ENCODE measurements around the gene ZC3HAV1.

DNA sequence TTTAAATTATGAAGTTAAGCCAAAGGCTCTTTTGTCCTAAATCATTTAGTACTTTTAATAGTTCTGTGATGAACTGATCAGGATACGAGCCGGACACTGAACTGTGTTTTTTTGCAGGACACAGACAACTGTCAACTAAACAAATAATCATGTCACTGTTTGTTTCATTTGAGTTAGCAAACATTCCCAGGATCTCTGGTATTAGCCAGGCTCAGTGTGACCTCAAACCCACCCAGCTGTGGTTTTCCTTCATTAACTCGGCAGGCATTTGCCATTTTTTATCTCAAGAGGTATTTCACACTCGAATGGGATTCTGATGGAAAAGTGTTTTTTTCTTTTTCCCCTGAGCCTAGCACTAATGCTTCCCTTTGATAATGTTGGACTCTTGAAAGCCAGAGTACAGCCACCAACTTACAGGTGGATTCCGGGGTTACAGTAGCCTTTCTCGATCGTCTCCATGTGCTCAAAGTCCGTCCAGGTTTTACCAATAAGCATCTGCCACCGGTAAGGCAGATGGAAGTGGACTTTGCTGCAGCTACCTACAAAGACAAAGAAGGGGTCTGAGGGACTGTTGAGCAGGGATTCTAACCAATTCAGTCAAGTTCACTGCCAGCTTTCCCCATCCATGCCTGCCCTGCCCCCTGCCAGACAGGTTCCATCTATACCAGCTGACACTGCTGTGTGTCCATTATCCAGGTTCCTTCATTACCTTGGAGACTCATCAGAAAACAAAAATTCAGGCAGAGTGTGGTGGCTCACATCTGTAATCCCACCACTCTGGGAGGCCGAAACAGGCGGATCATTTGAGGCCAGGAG, 33.4 kb downstream of the ZC3HAV1 start:
- TF ChIP-seq EZH2 (IDR thresholded peaks at IDR 0.05) (no peak), POLR2AphosphoS5 (IDR thresholded peaks at IDR 0.05; ENCODE audit: borderline replicate concordance, low read depth, low read length) (no peak), FOXP2 (optimal IDR thresholded peaks at IDR 0.05; ENCODE audit: control extremely low read depth, extremely low read length, insufficient read depth) (no peak)
